ENCODE results near the gene PIGU. TPM values are rescaled to one million over a fixed set of nuclear protein-coding genes. Genes with fewer than 3 reads are reported as not detected.

The PIGU gene
- total and polyA plus RNA-seq, 2 of the 13 experiments (the other 11 are each of a cell fraction or from before 2014, with no cell fraction given), result 45.5 to 231 TPM

GRCh38 chr20:34538671-34539123, 138.2 kb downstream of the PIGU start (continued):
- peak; percentile 79 for TF ChIP-seq RBM22 (optimal IDR thresholded peaks at IDR 0.05; ENCODE audit: low read length)
- TF ChIP-seq SPEN (CRISPR knock-in tag; IDR thresholded peaks at IDR 0.05; ENCODE audit: low read depth), result peak; percentile 42; the same call in 1 of the 2 replicates
- no peak for TF ChIP-seq MLX (CRISPR knock-in tag; IDR thresholded peaks at IDR 0.05)
- peak; percentile 25; the same call in 1 of the 2 replicates for TF ChIP-seq HIVEP1 (CRISPR knock-in tag; IDR thresholded peaks at IDR 0.05)
- 0 out of 2 replicates have a peak, but pooled peaks have one; percentile 15 for TF ChIP-seq GABPB1 (CRISPR knock-in tag; IDR thresholded peaks at IDR 0.05)
- TF ChIP-seq NFE2L2 (IDR thresholded peaks at IDR 0.05; ENCODE audit: low read length), result 0 out of 2 replicates have a peak, but pooled peaks have one; percentile 18
- TF ChIP-seq ZNF207 (IDR thresholded peaks at IDR 0.05; ENCODE audit: borderline replicate concordance), result 0 out of 2 replicates have a peak, but pooled peaks have one; percentile 26
- TF ChIP-seq SIN3A (IDR thresholded peaks at IDR 0.05; ENCODE audit: borderline replicate concordance, low read depth, low read length), result no peak
- peak; percentile 45 for TF ChIP-seq YY1 (IDR thresholded peaks at IDR 0.05; ENCODE audit: insufficient read depth, insufficient replicate concordance, low read depth, low read length)
- no peak for TF ChIP-seq ARNT (IDR thresholded peaks at IDR 0.05)
- TF ChIP-seq TBL1XR1 (IDR thresholded peaks at IDR 0.05; ENCODE audit: borderline replicate concordance, low read length, partially characterized antibody), result no peak
- peak; percentile 32; the same call in 1 of the 2 replicates for TF ChIP-seq MIER2 (CRISPR knock-in tag; IDR thresholded peaks at IDR 0.05)
- no peak for TF ChIP-seq ZNF792 (CRISPR knock-in tag; IDR thresholded peaks at IDR 0.05)
- peak; percentile 63; the same call in 1 of the 2 replicates for TF ChIP-seq ZBTB25 (CRISPR knock-in tag; IDR thresholded peaks at IDR 0.05)
- TF ChIP-seq ZNF331 (CRISPR knock-in tag; IDR thresholded peaks at IDR 0.05), result peak; percentile 68
- TF ChIP-seq CEBPG (CRISPR knock-in tag; IDR thresholded peaks at IDR 0.05), result peak; percentile 32; the same call in 1 of the 2 replicates
- peak; percentile 46; the same call in 1 of the 2 replicates for TF ChIP-seq SAFB2 (CRISPR knock-in tag; IDR thresholded peaks at IDR 0.05; ENCODE audit: borderline replicate concordance, low read depth)
- peak; percentile 52; the same call in 1 of the 2 replicates for TF ChIP-seq KDM2A (CRISPR knock-in tag; IDR thresholded peaks at IDR 0.05; ENCODE audit: borderline replicate concordance, low read depth)
- no peak for TF ChIP-seq MBD4 (IDR thresholded peaks at IDR 0.05; ENCODE audit: borderline replicate concordance, low read length)
- TF ChIP-seq YEATS2 (CRISPR knock-in tag; IDR thresholded peaks at IDR 0.05; ENCODE audit: borderline replicate concordance), result peak; percentile 51; the same call in 1 of the 2 replicates
- TF ChIP-seq ZNF235 (CRISPR knock-in tag; IDR thresholded peaks at IDR 0.05; ENCODE audit: borderline replicate concordance), result 0 out of 2 replicates have a peak, but pooled peaks have one; percentile 40
- TF ChIP-seq HOMEZ (CRISPR knock-in tag; IDR thresholded peaks at IDR 0.05; ENCODE audit: low read depth), result peak; percentile 54; the same call in 1 of the 2 replicates
- no peak for TF ChIP-seq SETDB1 (CRISPR knock-in tag; IDR thresholded peaks at IDR 0.05; ENCODE audit: borderline replicate concordance)
